ENCODE measurements around the gene BTBD9. TPM values are rescaled to one million over a fixed set of nuclear protein-coding genes. Genes with fewer than 3 reads are reported as not detected.

Gene BTBD9
- total RNA-seq, 2 experiments from 2014 or later, result 6.2 to 6.4 TPM

DNA sequence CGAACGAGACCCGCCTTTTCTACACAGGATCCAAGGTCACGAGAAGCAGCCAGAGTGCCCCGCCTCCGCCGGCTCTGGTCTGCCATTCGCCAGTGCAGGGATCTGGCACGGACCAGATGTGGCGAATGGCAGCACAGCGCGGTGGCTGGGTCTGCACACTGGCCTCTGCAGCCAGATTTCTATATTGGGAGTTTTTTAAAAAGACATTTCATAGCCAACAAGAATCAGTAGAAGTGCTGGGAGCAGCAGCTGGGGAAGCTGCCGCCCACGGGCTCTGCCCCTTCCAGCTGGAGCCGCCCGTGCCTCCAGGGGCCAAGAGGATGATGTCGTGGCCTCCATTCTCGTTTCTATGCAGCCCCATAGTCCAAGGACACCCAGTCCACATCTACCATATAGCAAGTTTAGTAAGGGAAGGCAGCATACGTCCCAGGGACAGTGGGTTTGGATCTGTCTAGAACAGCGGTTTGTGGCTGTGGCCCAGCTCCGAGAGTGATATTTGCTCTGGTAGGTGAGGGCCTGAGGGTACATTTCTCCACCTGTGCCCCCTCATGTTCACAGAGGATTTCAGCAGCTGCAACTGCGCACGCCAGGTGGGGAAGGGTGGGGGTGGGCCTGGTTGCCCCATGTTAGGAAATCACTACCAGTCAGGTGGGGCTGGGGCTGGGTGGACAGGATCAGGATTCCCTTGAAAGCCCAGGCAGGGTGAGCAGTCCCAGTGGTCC is 486.5 kb downstream of the BTBD9 start:
- H3K4me1 Mint-ChIP-seq (ENCODE audit: low read depth), result no peaks in the 10 kb centered on the region
- no peaks in the 10 kb centered on the region for H3K9me3 Mint-ChIP-seq
- no peak overlapping the region for H3K4me3 Mint-ChIP-seq
- TF ChIP-seq, protein P1, sequence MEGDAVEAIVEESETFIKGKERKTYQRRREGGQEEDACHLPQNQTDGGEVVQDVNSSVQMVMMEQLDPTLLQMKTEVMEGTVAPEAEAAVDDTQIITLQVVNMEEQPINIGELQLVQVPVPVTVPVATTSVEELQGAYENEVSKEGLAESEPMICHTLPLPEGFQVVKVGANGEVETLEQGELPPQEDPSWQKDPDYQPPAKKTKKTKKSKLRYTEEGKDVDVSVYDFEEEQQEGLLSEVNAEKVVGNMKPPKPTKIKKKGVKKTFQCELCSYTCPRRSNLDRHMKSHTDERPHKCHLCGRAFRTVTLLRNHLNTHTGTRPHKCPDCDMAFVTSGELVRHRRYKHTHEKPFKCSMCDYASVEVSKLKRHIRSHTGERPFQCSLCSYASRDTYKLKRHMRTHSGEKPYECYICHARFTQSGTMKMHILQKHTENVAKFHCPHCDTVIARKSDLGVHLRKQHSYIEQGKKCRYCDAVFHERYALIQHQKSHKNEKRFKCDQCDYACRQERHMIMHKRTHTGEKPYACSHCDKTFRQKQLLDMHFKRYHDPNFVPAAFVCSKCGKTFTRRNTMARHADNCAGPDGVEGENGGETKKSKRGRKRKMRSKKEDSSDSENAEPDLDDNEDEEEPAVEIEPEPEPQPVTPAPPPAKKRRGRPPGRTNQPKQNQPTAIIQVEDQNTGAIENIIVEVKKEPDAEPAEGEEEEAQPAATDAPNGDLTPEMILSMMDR (IDR thresholded peaks at IDR 0.05), result no peak
- DNase-seq (no peak), ATAC-seq (no peak)
- ChIA-PET POLR2A (no interaction called here), CTCF (no interaction called here)
- intact Hi-C loops (cut with micrococcal nuclease), result no loop called here
- H3K27me3 Mint-ChIP-seq, result no peaks in the 10 kb centered on the region
- peaks cover 2% of the 10 kb centered on the region for H3K36me3 Mint-ChIP-seq (ENCODE audit: low read depth)
- H3K27ac Mint-ChIP-seq, result no peak overlapping the region

DNA sequence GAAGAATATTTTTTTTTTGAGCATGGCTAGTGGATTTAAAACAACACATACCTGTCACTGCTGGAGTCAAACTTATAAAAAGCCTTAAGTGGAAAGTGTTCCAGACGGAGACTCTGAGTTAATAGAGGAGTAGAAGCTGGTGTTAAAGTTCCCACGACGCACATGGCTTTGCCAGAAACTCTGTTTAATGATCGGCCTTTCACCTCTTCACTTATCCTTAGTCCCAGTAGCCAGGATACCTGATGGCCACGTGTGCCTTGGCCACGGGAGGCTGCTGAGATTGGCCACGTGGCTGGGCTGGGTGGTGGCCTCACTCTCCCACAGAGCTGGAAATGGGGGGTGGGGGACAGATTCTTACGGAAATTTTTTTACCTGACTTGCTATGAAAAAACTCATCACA is 487.1 kb downstream of the BTBD9 start:
- TF ChIP-seq, protein P1 (IDR thresholded peaks at IDR 0.05), result no peak
- Mint-ChIP-seq H3K27me3 (no peaks in the 10 kb centered on the region), H3K36me3 (ENCODE audit: low read depth) (peaks cover under 1% of the 10 kb centered on the region), H3K4me1 (ENCODE audit: low read depth) (no peaks in the 10 kb centered on the region), H3K9me3 (no peaks in the 10 kb centered on the region), H3K4me3 (no peak overlapping the region), H3K27ac (no peak overlapping the region)
- DNase-seq, result no peak
- intact Hi-C loops (cut with micrococcal nuclease), result no loop called here
- ATAC-seq, result no peak
- POLR2A ChIA-PET, result no interaction called here
- CTCF ChIA-PET, result no interaction called here

DNA sequence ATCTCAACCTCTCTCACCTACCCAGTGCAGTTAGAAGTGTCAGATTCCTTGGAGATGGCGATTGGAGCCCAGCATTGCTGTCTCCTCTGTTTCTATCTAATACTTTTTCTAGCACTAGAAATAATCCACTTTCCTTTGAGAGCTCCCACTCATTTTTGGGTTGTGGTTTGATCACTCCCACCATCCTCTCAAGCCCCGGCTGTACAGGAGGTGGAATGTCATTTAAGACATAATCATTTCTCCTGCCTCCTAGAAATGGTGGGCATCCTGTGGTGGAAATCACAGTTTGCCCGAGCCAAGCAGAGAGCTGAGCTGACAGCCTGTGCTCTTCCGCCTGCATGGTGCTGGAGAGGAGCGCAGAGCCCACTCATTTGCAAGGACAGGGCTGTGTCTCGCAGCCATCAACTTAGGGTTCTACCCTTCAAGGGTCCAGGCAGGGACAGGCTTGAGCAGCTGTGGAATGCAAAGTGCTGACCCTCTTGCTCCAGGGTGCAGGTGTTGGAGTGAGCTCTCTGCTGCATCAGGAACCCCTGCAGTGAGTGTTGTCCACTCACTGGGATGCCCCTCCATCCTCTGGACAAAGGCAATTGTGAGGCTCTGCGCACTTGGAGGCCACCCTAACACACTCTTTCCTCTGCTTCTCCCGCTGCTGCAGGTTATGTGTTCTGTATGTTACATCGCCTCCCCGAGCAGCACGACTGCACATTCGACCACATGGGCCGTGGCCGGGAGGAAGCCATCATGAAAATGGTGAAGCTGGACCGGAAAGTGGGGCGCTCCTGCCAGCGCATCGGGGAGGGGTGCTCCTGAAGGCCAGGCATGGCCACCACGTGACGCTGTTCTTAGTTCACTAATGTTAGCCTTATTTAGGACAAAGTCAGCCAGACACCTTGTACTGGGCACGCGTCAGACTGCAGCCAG is 487.9 kb downstream of the BTBD9 start:
- ChIA-PET POLR2A (no interaction called here), CTCF (no interaction called here)
- DNase-seq (no peak), ATAC-seq (no peak)
- Mint-ChIP-seq H3K27ac (no peak overlapping the region), H3K36me3 (ENCODE audit: low read depth) (no peaks in the 10 kb centered on the region), H3K4me1 (ENCODE audit: low read depth) (no peaks in the 10 kb centered on the region), H3K9me3 (no peaks in the 10 kb centered on the region), H3K4me3 (no peak overlapping the region), H3K27me3 (no peaks in the 10 kb centered on the region)
- TF ChIP-seq, protein P1 (IDR thresholded peaks at IDR 0.05), result no peak
- intact Hi-C loops (cut with micrococcal nuclease), result no loop called here

DNA sequence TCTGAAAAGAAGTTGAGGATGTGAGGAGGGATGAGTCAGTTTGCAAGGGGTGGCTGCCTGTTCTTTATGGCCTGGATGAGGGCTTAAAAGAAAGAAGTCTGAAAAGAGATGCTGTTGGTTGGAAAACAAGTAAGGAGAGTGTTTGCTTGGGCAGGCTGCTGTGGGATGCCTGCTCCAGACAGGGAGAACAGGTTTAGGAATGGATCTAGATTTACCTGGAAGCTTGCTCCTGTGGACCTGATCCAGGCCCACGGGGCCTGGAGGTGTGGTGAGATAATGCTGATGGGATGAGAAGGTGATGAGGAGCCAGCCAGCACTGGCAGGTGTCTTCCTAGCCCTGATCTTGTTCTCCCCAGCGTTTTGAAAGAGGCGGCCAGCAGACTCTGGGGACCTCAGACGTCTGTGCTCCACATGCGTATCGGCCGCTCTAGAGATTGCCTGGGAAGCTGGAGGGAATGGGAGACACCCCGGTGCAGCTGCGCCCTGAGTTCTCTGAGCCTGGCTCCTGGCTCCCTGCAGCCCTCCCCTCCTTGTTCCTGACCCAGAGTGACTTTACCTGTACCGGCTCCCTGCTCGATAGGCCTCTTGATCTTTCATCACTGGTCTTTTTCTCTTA is 488.9 kb downstream of the BTBD9 start:
- intact Hi-C loops (cut with micrococcal nuclease), result no loop called here
- CTCF ChIA-PET, result no interaction called here
- Mint-ChIP-seq H3K36me3 (ENCODE audit: low read depth) (no peaks in the 10 kb centered on the region), H3K27me3 (no peaks in the 10 kb centered on the region), H3K27ac (no peak overlapping the region), H3K9me3 (no peaks in the 10 kb centered on the region), H3K4me1 (ENCODE audit: low read depth) (no peaks in the 10 kb centered on the region), H3K4me3 (no peak overlapping the region)
- POLR2A ChIA-PET, result no interaction called here
- TF ChIP-seq, protein P1 (IDR thresholded peaks at IDR 0.05), result no peak
- ATAC-seq (no peak), DNase-seq (no peak)

DNA sequence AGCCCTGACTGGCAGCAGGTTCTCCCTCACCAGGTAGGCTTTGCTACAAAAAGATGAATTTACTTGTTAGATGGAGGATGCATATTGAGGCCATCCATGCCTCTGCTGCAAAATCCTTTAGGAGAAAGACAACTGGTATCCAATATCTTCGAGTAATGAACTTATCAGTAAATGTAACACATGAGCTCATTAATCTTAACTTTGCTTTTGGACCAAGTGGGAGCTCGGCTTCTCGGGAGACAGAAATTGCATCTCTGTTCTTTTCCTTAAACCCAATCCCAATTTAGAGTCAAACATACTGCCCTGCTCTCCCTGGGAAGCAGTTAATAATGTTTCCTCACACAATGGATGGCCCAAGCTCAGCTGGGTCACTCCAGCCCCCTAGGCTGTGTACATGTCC is 489.7 kb downstream of the BTBD9 start:
- no peaks in the 10 kb centered on the region for H3K4me1 Mint-ChIP-seq (ENCODE audit: low read depth)
- no peak overlapping the region for H3K4me3 Mint-ChIP-seq
- ChIA-PET POLR2A (no interaction called here), CTCF (no interaction called here)
- no peaks in the 10 kb centered on the region for H3K9me3 Mint-ChIP-seq
- ATAC-seq, result no peak
- TF ChIP-seq, protein P1 (IDR thresholded peaks at IDR 0.05), result no peak
- H3K27me3 Mint-ChIP-seq, result no peaks in the 10 kb centered on the region
- intact Hi-C loops (cut with micrococcal nuclease), result no loop called here
- DNase-seq, result no peak
- H3K36me3 Mint-ChIP-seq (ENCODE audit: low read depth), result no peaks in the 10 kb centered on the region
- H3K27ac Mint-ChIP-seq, result no peak overlapping the region
